SK-N-SH treated with all-trans-retinoic acid at 6 μM for 48 hours (cell line): ENCODE data around the gene TCF3.

Source experiments
- ARNTL ChIP-seq: fragments of 450-650 bp; formaldehyde crosslinking; IDR thresholded peaks from 2 replicates; pipeline ENCODE4 v1.5.0; 2020; ENCODE audit warnings: low read depth, mild to moderate bottlenecking, moderate library complexity, borderline replicate concordance
- BACH2 ChIP-seq: fragments of 250-450 bp; sonication (Bioruptor Pico); IDR thresholded peaks from 2 replicates; pipeline ENCODE4 v1.9.0; 2021; ENCODE audit warnings: mild to moderate bottlenecking, borderline replicate concordance
- ISL1 ChIP-seq: fragments of 250-450 bp; sonication (Bioruptor Pico); IDR thresholded peaks from 2 replicates; pipeline ENCODE4 v2.1.2; 2022; ENCODE audit warnings: mild to moderate bottlenecking, moderate library complexity
- PATZ1 ChIP-seq: fragments of 250-450 bp; sonication (Bioruptor Pico); IDR thresholded peaks from 2 replicates; pipeline ENCODE4 v1.8.0; 2020; ENCODE audit warnings: mild to moderate bottlenecking, moderate library complexity, borderline replicate concordance
- SNAI2 ChIP-seq: fragments of 250-450 bp; sonication (Bioruptor Pico); IDR thresholded peaks from 2 replicates; pipeline ENCODE4 v1.5.0; 2020; ENCODE audit warnings: mild to moderate bottlenecking, moderate library complexity
- TCF4 ChIP-seq: fragments of 250-450 bp; sonication (Bioruptor Pico); IDR thresholded peaks from 2 replicates; pipeline ENCODE4 v1.8.0; 2021; ENCODE audit warnings: mild to moderate bottlenecking, moderate library complexity, borderline replicate concordance
- ZC3H10 ChIP-seq: fragments of 250-450 bp; sonication (Bioruptor Pico); IDR thresholded peaks from 2 replicates; pipeline ENCODE4 v1.5.1; 2021; ENCODE audit warnings: mild to moderate bottlenecking, moderate library complexity
- ZFP3 ChIP-seq: fragments of 250-450 bp; sonication (Bioruptor Pico); IDR thresholded peaks from 2 replicates; pipeline ENCODE4 v1.5.0; 2020; ENCODE audit warnings: mild to moderate bottlenecking, moderate library complexity
- ZFP30 ChIP-seq: fragments of 450-650 bp; formaldehyde crosslinking; IDR thresholded peaks from 2 replicates; pipeline ENCODE4 v1.5.0; 2022; ENCODE audit warnings: mild to moderate bottlenecking, moderate library complexity
- ZNF8 ChIP-seq: fragments of 450-650 bp; formaldehyde crosslinking; IDR thresholded peaks from 2 replicates; pipeline ENCODE4 v1.5.0; 2020; ENCODE audit warnings: mild to moderate bottlenecking, moderate library complexity

- TF ChIP-seq ZFP30, result no peak
- TF ChIP-seq ARNTL (CRISPR knock-in tag), result no peak
- no peak for TF ChIP-seq BACH2 (CRISPR knock-in tag)
- TF ChIP-seq ZC3H10 (CRISPR knock-in tag), result no peak
- no peak for TF ChIP-seq SNAI2
- TF ChIP-seq ISL1, result no peak
- TF ChIP-seq TCF4 (CRISPR knock-in tag), result no peak
- TF ChIP-seq PATZ1 (CRISPR knock-in tag), result peak; percentile 36; the same call in 1 of the 2 replicates
- TF ChIP-seq ZNF8, result no peak
- no peak for TF ChIP-seq ZFP3
Observed at GRCh38 chr19:1650650-1651567, 1.5 kb downstream of the TCF3 start.
